Measurements from ENCODE around the gene TM9SF4. TPM values are rescaled to one million over a fixed set of nuclear protein-coding genes. Genes with fewer than 3 reads are reported as not detected.
A peak's percentile ranks its signal among the peaks of the same experiment; 100 is the strongest.

TM9SF4 gene
- total RNA-seq, 1 experiment from 2014 or later, result 52.9 TPM

DNA sequence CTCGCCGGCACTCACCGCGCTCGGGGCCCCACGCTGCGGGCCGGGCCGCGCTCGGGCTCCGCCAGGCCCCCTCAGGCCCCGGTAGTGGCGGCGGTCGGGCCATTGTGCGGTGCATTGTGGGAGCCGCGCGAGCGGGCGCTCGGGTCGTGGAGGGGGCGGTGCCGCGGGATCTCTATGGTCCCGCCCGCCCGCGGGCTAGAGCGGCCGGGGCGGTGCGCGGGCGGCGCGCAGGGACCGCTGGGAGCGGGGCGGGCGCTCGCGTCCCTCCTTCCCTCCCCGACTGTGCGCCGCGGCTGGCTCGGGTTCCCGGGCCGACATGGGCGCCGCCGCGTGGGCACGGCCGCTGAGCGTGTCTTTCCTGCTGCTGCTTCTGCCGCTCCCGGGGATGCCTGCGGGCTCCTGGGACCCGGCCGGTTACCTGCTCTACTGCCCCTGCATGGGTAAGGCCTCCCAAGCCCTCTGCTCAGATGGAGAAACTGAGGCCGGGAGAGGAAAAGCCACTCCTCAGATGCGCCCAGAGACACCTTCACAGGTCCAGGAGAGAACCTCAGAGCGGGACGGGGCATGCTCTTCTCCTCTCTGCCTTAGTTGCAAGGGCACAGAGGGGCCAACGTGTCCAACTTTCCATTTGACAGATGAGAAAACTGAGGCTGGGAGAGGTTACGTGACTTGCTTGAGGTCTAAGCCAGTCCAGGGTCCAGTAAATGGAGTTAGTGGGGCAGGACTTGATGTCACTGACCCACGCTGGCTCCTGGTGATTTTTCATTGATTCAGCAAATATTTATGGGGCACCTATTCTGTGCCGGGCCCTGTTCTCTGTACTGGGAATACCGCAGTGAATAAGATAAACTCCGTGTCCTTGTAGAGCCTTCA lies 98.3 kb downstream of the TM9SF4 start, which contains the start of the genes PLAGL2 and POFUT1:
Gene PLAGL2, minus strand, starts transcription at position 118 of the 873 bp plus-strand sequence. CDS start 5,565 bp downstream, outside the sequence.
Gene POFUT1, plus strand, starts transcription at position 255 of the 873 bp plus-strand sequence. Its CDS starts 62 bp downstream, at position 317.
- DNase-seq (ENCODE audit: low read depth), result peak; percentile 92

DNA sequence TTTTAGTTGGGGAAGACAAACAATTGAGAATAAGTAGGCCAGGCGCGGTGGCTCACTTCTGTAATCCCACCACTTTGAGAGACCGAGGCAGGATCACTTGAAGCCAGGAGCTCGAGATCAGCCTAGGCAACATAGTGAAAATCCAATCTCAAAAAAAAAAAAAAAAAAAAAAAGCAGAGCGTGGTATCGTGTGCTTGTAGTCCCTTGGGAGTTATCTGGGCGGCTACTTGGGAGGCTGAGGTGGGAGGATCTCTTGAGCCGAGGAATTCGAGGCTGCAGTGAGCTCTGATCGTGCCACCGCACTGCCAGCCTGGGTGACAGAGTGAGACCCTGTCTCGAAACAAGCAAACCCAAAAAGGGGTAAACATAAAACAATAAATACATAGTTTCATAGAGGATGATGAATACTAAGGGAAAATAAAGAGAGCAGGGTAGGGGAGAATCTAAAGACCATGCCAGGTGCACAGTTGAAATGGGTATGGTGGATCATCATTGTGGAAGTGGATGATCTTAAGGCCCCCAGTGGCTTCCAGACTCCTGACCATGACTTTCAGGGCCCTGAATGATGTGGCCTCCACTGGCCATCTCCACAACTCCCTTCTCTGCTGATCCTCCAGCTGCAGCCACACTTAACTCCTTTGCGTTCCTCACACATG lies 99.1 kb downstream of the TM9SF4 start:
- DNase-seq (ENCODE audit: low read depth), result peak; percentile 16

DNA sequence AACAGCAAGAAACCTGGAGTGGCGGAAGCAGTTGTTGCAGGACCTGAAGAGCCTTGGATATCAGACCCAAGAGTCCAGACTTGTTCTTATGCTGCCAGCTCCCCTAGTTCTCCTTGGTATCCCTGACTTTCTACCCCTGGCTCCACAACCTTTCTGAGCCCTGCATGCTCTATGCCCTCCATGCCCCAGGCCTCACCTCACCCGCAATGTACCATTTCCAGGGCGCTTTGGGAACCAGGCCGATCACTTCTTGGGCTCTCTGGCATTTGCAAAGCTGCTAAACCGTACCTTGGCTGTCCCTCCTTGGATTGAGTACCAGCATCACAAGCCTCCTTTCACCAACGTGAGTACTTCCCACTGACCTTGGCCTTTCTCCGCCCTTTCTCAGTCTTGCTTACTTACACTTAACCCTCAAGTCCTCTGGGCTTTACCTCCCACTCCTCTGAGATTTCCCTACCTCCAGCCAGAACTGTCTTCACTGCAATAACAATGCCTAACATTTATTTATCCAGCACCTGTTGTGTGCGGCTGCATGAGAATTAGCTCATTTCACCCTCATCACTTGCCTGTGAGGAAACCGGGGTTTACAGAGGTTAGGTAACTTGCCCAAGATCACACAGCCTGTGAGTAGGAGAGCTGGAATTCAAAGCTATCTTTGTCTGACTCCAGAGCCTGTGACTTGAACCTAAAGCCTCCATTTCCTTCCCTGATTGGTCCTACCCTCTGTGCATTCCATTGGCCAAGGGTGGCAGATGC lies 100.5 kb downstream of the TM9SF4 start:
- no peak for DNase-seq (ENCODE audit: low read depth)

DNA sequence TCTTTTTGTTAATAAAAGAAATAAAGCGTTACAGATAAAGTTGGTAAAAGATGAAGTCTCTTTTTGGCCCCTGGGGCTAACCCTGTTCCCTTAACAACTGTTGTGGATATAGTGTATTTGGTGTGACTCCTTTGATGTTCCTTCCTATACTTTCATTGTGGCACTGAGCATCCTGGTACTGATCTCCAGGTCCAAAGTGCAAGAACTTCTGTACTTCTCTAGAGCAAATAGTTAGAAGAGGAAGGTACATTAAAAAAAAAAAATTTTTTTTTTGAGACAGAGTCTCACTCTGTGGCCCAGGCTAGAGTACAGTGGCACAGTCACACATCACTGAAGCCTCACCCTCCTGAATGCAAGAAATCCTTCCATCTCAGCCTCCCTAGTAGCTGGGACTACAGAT lies 104.4 kb downstream of the TM9SF4 start:
- no peak for DNase-seq (ENCODE audit: low read depth)

DNA sequence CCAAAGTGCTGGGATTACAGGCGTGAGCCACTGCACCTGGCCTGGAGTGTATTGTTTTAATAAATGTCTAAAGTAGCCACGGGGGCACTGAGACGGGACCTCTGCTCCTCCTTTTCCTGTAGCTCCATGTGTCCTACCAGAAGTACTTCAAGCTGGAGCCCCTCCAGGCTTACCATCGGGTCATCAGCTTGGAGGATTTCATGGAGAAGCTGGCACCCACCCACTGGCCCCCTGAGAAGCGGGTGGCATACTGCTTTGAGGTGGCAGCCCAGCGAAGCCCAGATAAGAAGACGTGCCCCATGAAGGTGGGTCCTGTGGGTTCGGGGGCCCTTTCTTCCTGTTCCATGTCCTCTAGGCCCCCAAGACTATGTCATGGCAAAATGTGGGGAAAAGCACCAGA lies 105.6 kb downstream of the TM9SF4 start:
- no peak for DNase-seq (ENCODE audit: low read depth)

DNA sequence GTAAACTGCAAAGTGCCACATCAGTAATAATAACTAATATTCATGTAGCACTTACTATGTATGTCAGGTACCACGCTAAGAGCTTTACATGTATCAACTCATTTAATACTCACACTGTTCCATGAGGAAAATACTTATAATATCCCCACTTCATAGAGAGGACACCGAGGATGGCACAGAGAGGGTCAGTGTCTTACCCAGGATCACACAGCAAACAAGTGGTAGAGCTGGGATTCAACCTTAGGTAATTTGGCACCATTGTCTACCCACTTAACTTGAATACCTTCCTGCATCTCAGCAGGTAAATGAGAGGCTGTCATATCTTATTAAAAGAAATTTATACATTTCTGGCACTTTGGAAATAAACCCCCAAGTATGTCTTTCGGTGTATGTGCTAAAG lies 106.2 kb downstream of the TM9SF4 start:
- no peak for DNase-seq (ENCODE audit: low read depth)

DNA sequence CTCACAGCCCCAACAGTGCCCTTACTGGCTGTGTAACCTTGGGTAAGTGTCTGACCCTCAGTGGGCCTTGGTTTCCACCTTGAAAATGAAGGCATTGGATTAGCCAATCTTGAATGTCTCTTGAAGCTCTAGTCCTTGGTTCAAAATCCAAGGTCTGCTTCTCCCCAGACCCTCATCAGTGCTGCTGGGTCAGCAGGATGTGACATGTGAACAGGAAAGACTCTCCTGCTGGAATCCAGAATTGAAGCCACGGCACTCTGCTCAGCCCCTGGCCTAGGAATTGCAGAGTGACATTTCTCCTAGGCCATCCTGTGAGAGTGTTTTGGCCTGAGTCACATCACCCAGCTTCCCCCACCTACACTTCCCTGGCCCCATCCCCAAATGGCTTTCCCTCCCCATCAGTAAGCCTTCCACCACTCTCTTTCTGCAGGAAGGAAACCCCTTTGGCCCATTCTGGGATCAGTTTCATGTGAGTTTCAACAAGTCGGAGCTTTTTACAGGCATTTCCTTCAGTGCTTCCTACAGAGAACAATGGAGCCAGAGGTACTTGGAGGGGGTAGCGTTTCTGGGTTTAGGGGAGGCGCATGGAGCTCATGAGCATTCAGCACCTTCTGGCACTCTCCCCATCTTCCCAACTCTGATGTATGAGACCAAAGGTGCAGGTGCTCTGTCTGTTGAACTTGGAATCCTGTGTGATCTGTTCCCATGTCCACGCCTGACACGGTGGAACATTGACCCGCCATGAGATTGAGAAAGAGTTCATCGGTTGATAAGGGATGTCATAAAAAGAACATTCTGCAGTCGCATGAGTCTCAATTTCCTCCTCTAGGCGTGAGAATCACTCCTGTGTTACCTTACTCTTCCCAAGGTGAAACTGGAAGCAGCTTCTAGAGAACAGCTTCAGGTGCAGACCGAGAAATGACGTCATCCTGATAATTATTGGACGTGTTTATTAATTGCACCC lies 106.9 kb downstream of the TM9SF4 start:
- no peak for DNase-seq (ENCODE audit: low read depth)

Other genes starting within 250 kb of the TM9SF4 start
- gene DUSP15, start 239.2 kb upstream of the TM9SF4 start, total RNA-seq (2014; rRNA removed; shearing (Covaris generic)), result not detected in 2 replicates
- gene TTLL9, start 239.1 kb upstream of the TM9SF4 start, total RNA-seq (2014; rRNA removed; shearing (Covaris generic)), result not detected in 2 replicates
- gene PDRG1, start 157.7 kb upstream of the TM9SF4 start, total RNA-seq (2014; rRNA removed; shearing (Covaris generic)), result 11.2 and 12.7 TPM in 2 replicates
- not detected in 2 replicates for gene XKR7, start 141.6 kb upstream of the TM9SF4 start, total RNA-seq (2014; rRNA removed; shearing (Covaris generic))
- not detected in 2 replicates for gene CCM2L, start 99.3 kb upstream of the TM9SF4 start, total RNA-seq (2014; rRNA removed; shearing (Covaris generic))
- not detected in 2 replicates for gene HCK, start 57.5 kb upstream of the TM9SF4 start, total RNA-seq (2014; rRNA removed; shearing (Covaris generic))
- 5.9 and 6.0 TPM in 2 replicates for gene PLAGL2, start 98.0 kb downstream of the TM9SF4 start, total RNA-seq (2014; rRNA removed; shearing (Covaris generic))
- 65.2 and 81.3 TPM in 2 replicates for gene POFUT1, start 98.2 kb downstream of the TM9SF4 start, total RNA-seq (2014; rRNA removed; shearing (Covaris generic))
- gene KIF3B, start 167.9 kb downstream of the TM9SF4 start, total RNA-seq (2014; rRNA removed; shearing (Covaris generic)), result 26.3 and 27.5 TPM in 2 replicates
- 29.9 and 30.1 TPM in 2 replicates for gene ASXL1, start 248.6 kb downstream of the TM9SF4 start, total RNA-seq (2014; rRNA removed; shearing (Covaris generic))